Measurements from ENCODE around the gene SYT14. TPM values are rescaled to one million over a fixed set of nuclear protein-coding genes. Genes with fewer than 3 reads are reported as not detected.
"Not testable (repeated sequence)": the region's sequence is repeated elsewhere in the genome, so short reads cannot be mapped to it uniquely, and the experiment has no call there.

The SYT14 gene
- total RNA-seq, 1 donor from 2014 or later: 0.20 TPM

DNA sequence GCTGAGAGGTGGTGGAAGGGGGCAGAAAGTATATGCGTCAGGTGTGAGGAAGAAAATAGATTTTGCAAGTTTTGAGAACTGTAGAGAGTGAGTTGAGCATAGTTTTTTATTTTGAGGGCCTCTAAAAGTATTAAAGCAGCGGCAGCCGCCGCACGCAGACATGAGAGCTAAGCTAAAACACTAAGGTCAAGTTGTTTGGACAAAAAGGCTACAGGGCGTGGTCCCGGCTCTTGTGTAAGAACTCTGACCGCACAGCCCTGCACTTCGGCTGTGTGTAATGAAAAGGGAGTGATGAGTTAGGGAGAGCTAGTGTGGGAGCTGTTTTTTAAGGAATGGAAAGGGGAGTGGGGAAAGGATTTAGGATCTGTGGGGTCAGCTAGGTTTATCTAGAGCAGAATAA is 174.9 kb downstream of the SYT14 start:
- DNase-seq (ENCODE audit: low read depth, low spot score): not testable (repeated sequence)

GRCh38 chr1:210117198-210117597 is 179.2 kb downstream of the SYT14 start:
- no peak for DNase-seq (ENCODE audit: low read depth, low spot score)

DNA sequence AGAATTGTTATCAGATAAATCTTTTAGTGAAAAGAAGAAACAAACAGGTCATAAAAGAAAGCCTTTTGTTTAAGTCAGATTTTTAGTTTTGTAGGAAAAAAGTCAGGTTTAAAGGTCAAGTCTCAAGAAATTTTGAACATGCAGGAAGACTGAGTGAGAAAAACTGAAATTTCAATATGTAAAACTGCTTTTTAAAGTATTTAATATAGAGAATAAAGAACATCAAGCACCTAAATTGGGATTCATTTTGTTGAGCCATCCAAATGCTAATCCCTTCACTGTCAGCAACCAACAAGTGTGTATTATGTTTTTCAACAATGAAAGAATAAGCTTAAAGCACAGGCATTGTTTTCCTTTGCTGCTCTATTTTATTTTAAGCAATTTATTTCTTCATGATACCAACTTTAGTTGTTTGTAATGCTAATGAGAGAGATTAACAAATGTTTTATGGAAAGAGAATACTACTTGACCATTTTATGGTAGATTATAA is 179.7 kb downstream of the SYT14 start:
- no peak for DNase-seq (ENCODE audit: low read depth, low spot score)

- DNase-seq (ENCODE audit: low read depth, low spot score): no peak
Measured at GRCh38 chr1:210123383-210123782, 185.4 kb downstream of the SYT14 start.

- DNase-seq (ENCODE audit: low read depth, low spot score): no peak
Measured at GRCh38 chr1:210123924-210124589, 186.0 kb downstream of the SYT14 start.

GRCh38 chr1:210124736-210125135 is 186.7 kb downstream of the SYT14 start:
- no peak for DNase-seq (ENCODE audit: low read depth, low spot score)

GRCh38 chr1:210125143-210125542 is 187.1 kb downstream of the SYT14 start:
- no peak for DNase-seq (ENCODE audit: low read depth, low spot score)

DNA sequence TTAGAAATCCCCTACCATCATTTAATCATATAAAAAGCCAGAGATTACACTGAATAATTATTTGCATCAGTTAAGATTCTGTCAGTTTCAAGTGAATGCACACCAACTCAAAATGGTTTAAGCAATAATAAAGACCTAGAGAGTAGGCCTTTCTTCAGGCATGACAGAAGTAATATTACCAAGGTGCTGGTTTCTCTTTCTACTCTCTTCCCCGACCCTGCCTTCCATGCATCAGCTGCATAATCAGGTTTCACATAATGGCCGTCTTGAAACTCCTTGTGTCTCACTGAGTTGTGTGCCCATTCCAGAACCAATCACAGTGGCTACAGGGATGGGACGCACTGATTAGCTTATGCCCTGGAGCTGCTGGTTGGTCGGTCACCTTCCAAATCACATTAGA is 191.1 kb downstream of the SYT14 start:
- no peak for DNase-seq (ENCODE audit: low read depth, low spot score)

- no peak for DNase-seq (ENCODE audit: low read depth, low spot score)
Measured at GRCh38 chr1:210129759-210130158, 191.7 kb downstream of the SYT14 start.

DNA sequence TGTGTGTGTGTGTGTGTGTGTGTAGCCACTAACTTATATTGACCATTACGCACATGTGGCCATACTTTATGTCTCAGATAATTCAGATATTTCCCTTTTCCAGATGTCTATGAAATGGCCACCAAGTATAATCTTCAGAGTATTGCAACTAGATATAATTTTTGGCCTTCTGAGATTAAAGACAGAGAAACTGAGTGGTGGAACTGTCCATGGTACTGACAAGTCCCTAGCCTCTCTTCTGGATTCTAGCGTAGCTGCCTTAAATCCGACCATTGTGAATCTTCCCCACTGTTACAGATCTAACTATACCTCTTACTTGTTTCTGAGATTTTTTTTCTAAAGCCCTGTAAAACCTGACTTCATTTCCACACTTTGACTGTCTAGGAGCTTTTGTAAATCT is 194.6 kb downstream of the SYT14 start:
- DNase-seq (ENCODE audit: low read depth, low spot score): no peak

DNA sequence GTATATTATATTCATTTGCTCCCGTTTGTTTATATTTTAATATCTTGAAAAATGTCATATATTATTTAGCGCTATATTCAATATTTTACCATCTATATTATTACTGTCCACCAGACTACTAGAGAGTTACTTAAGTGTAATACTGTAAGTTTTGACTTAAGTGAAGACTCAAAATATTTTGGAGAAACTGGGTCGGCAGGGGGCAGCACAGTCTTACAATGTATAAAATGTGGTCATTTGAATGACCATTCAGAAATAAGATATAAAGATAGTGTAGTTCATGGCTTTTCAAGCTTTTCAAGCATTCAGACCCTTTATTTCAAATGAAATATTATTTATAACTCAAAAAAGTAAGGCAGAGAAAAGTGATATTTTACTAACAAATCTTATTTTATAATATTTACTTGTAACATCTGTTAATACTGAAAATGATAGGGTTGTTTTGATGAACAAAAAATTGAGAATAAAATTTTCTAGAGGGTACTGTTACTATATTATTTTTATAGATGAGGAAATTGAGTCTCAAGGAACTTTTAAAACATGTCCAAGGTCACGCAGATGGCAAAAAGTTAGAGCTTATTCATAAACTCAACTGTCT is 205.5 kb downstream of the SYT14 start:
- DNase-seq (ENCODE audit: low read depth, low spot score): peak; percentile 20

DNA sequence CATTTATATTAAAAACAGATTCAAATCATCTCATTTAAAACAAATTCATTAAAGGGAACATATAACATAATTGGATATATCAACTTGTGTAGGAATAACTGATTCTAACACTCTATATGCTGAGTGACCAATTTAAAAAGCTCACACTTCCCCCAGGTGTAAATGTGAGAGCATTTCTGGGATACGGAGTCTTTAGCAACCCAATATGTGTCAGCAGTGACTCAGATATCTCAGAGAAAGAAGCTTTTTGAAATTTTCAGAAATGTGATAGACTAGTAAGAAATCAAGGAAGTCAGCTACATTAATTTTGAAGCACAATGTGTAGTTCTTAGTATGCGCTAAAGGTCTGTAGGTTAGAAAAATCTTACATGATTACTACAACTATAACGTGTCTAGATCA is 206.7 kb downstream of the SYT14 start:
- DNase-seq (ENCODE audit: low read depth, low spot score): no peak

GRCh38 chr1:210151052-210151672 is 213.1 kb downstream of the SYT14 start:
- no peak for DNase-seq (ENCODE audit: low read depth, low spot score)

DNA sequence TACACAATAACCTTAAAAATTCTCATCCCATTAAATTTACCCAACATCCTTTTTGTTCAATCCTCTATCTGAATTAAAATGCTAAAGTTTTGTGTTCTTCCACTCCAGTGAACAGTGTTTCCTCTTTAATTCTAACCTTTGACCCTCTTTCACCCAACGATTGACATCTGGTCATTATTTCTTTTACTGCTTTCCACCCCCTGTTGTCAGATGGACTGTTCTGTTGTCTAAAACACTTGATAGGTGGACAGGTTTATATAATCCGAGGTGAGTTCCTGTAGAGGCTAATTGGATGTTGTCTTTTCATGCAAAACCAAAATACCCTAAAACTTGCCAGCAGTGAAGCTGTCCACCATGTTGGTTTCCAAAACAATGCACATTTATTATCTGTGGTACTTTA is 221.2 kb downstream of the SYT14 start:
- DNase-seq (ENCODE audit: low read depth, low spot score): no peak

DNA sequence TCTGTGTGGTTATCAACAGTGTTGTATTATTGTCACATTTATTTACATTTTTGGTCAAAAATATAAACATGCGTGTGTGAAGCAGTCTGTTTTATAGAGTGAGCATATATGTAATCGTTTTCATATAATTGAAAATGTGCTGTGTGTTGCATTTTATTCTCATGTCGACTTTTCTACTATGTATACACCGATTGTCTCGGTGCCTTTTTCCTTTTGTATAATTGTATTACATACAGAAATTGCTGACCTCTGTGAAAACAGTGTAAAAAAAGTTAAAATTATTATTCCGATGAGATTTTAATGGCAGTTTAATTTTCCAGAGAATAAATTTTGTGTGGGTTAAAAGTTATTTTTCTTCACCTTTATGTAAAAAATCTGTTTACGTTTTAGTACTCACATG is 232.2 kb downstream of the SYT14 start:
- DNase-seq (ENCODE audit: low read depth, low spot score): no peak

- no peak for DNase-seq (ENCODE audit: low read depth, low spot score)
Measured at GRCh38 chr1:210174133-210174532, 236.1 kb downstream of the SYT14 start.

GRCh38 chr1:210185063-210185462 is 247.0 kb downstream of the SYT14 start:
- no peak for DNase-seq (ENCODE audit: low read depth, low spot score)

DNA sequence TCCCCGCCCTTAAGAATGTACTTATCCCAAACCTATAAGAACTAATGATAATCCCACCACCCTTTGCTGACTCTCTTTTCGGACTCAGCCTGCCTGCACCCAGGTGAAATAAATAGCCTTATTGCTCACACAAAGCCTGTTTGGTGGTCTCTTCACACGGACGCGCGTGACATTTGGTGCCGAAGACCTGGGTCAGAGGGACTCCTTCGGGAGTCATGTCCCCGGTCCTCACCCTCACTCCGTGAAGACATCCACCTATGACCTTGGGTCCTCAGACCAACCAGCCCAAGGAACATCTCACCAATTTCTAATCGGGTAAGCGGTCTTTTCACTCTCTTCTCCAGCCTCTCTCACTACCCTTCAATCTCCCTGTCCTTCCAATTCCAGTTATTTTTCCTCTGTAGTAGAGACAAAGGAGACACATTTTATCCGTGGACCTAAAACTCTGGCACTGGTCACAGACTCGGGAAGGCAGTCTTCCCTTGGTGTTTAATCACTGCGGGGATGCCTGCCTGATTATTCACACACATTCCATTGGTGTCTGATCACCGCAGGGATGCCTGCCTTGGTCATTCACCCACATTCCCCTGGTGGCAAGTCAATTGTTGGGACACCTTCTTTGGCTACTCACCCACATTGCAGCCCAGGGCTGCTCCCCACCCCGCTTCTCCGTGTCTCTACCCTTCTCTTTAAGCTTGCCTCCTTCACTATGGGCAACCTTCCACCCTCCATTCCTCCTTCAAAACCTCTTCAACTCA is 250.0 kb downstream of the SYT14 start:
- DNase-seq (ENCODE audit: low read depth, low spot score): not testable (repeated sequence)

DNA sequence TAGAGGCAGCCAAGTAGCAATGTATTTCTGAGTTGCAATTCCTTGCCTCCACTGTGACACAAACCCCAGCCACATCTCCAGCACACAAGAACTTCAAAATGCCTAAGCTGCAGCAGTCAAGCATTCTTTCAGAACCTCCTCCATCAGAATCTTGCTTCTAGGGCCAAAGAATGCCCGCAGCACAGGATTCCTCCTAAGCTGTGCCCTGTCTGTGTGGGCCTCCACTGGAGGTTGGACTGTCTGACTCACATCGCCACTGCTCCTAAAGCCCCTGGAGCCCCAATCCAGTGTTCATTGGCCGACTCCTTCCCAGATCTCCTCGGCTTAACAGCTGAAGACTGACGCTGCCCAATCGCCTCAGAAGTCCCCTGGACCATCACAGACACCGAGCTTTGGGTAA is 251.4 kb downstream of the SYT14 start:
- no peak for DNase-seq (ENCODE audit: low read depth, low spot score)

- DNase-seq (ENCODE audit: low read depth, low spot score): no peak
Measured at GRCh38 chr1:210195635-210196160, 257.7 kb downstream of the SYT14 start.

DNA sequence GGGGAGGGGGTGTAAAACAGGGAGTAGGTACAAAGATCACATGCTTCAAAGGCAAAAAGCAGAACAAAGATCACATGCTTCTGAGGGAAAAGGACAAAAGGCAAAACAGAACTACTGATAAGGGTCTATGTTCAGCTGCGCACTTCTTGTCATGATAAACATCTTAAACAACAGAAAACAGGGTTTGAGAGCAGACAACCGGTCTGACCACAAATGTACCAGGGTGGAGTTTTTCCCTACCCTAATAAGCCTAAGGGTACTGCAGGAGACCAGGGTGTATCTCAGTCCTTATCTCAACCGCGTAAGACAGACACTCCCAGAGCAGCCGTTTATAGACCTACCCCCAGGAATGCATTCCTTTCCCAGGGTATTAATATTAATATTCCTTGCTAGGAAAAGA is 258.2 kb downstream of the SYT14 start:
- DNase-seq (ENCODE audit: low read depth, low spot score): not testable (repeated sequence)

GRCh38 chr1:210198840-210199239 is 260.8 kb downstream of the SYT14 start:
- DNase-seq (ENCODE audit: low read depth, low spot score): no peak
